Endothelial cell of umbilical vein (primary cell): Measurements from ENCODE around the gene MAP3K12.

Experiments
- EZH2 ChIP-seq: IDR thresholded peaks from 2 replicates; pipeline ENCODE4 v1.6.1; 2012; ENCODE audit warnings: borderline replicate concordance, low read depth, mild to moderate bottlenecking, moderate library complexity, low read length, inconsistent platforms; ENCODE audit not compliant: severe bottlenecking
- FOS ChIP-seq: IDR thresholded peaks from 2 replicates; pipeline ENCODE4 v1.6.1; 2011; ENCODE audit warnings: mild to moderate bottlenecking, low read length, moderate library complexity, borderline replicate concordance; ENCODE audit not compliant: insufficient read depth
- MAX ChIP-seq: IDR thresholded peaks from 2 replicates; pipeline ENCODE4 v1.6.1; 2011; ENCODE audit not compliant: insufficient read depth, insufficient read length
- POLR2A ChIP-seq: IDR thresholded peaks from 2 replicates; pipeline ENCODE4 v1.6.1; 2012; ENCODE audit warnings: low read depth, mild to moderate bottlenecking, control low read depth, low read length
- POLR2AphosphoS5 ChIP-seq: IDR thresholded peaks from 2 replicates; pipeline ENCODE4 v1.6.1; 2012; ENCODE audit warnings: low read depth, mild to moderate bottlenecking, control low read depth, low read length, moderate library complexity; ENCODE audit not compliant: insufficient read depth

- TF ChIP-seq MAX (no peak), POLR2AphosphoS5 (no peak), POLR2A (no peak), EZH2 (no peak), FOS (no peak)
These were observed 17.2 kb downstream of the MAP3K12 start for GRCh38 chr12:53481939-53482586.
